ENCODE measurements around the gene OPN5.
A peak's percentile ranks its signal among the peaks of the same experiment; 100 is the strongest.

OPN5 gene

GRCh38 chr6:47854971-47855370, 73.1 kb downstream of the OPN5 start:
- no peak for TF ChIP-seq FOXP2 (optimal IDR thresholded peaks at IDR 0.05; ENCODE audit: control extremely low read depth, extremely low read length, insufficient read depth)
- no peak for TF ChIP-seq EZH2 (IDR thresholded peaks at IDR 0.05)
- no peak for TF ChIP-seq POLR2AphosphoS5 (IDR thresholded peaks at IDR 0.05; ENCODE audit: borderline replicate concordance, low read depth, low read length)
- H3K4me3 ChIP-seq = no peak overlapping the region
- H3K27ac ChIP-seq = no peak overlapping the region
- H3K9me3 ChIP-seq (ENCODE audit: low read depth, low read length) = no peaks in the 10 kb centered on the region
- no peak for DNase-seq (ENCODE audit: low read depth, low spot score)
- H3K9ac ChIP-seq (ENCODE audit: insufficient read length) = no peak overlapping the region
- H3K36me3 ChIP-seq (ENCODE audit: insufficient read depth, low read length) = no peaks in the 10 kb centered on the region

- Histone ChIP-seq H3K36me3 (ENCODE audit: insufficient read depth, low read length) (no peaks in the 10 kb centered on the region), H3K4me3 (peak overlapping the region; percentile 38), H3K9ac (ENCODE audit: insufficient read length) (no peak overlapping the region), H3K27ac (no peak overlapping the region), H3K9me3 (ENCODE audit: low read depth, low read length) (no peaks in the 10 kb centered on the region)
- TF ChIP-seq FOXP2 (optimal IDR thresholded peaks at IDR 0.05; ENCODE audit: control extremely low read depth, extremely low read length, insufficient read depth) (no peak), POLR2AphosphoS5 (IDR thresholded peaks at IDR 0.05; ENCODE audit: borderline replicate concordance, low read depth, low read length) (no peak), EZH2 (IDR thresholded peaks at IDR 0.05) (no peak)
- DNase-seq (ENCODE audit: low read depth, low spot score) = no peak
Measured at GRCh38 chr6:47859175-47859574, 77.3 kb downstream of the OPN5 start.

DNA sequence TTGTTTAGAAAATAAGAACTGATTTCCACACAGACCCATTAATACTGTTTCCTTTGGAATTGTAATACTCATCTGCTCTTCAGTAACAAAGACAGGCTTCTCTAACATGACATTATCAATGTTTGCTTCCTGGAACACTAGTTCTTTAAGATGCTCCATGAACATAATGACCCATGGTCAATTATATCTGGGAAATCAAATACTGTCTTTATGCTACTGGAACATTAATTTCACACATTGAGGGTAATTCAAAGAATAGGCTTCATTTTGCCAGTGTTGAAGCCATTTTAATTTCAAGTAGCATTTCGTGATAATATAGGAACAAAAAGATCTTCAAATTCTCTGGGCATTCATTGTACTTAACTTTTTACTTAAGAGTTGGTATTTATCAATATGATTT, 80.9 kb downstream of the OPN5 start:
- no peak overlapping the region for H3K27ac ChIP-seq
- no peak for DNase-seq (ENCODE audit: low read depth, low spot score)
- no peaks in the 10 kb centered on the region for H3K9me3 ChIP-seq (ENCODE audit: low read depth, low read length)
- TF ChIP-seq POLR2AphosphoS5 (IDR thresholded peaks at IDR 0.05; ENCODE audit: borderline replicate concordance, low read depth, low read length) (no peak), FOXP2 (optimal IDR thresholded peaks at IDR 0.05; ENCODE audit: control extremely low read depth, extremely low read length, insufficient read depth) (no peak), EZH2 (IDR thresholded peaks at IDR 0.05) (no peak)
- H3K9ac ChIP-seq (ENCODE audit: insufficient read length) = no peak overlapping the region
- H3K4me3 ChIP-seq = no peak overlapping the region
- H3K36me3 ChIP-seq (ENCODE audit: insufficient read depth, low read length) = no peaks in the 10 kb centered on the region

DNA sequence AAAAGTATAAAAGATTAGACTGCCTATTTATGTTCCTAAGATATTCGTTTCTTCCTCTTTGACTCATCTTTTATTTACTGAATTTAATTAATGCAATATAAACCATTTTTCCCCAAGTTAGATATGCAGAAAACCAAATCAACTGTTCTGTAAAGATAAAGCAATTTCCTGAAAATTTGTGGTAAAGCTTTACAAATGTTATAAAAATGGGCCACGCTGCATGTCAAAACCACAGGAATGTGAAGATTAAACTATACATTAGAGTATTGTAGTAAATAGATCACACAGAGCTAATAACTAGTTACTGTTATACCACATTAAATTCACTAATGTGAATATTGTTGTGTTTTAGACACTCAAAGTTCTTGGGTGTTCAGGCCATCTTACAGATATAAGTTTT, 83.4 kb downstream of the OPN5 start:
- no peaks in the 10 kb centered on the region for H3K9me3 ChIP-seq (ENCODE audit: low read depth, low read length)
- no peak overlapping the region for H3K9ac ChIP-seq (ENCODE audit: insufficient read length)
- H3K27ac ChIP-seq = no peak overlapping the region; the same call in 1 of the 2 replicates
- peak; percentile 66 for DNase-seq (ENCODE audit: low read depth, low spot score)
- H3K4me3 ChIP-seq = peak overlapping the region; percentile 23; the same call in 1 of the 2 replicates
- H3K36me3 ChIP-seq (ENCODE audit: insufficient read depth, low read length) = no peaks in the 10 kb centered on the region
- peak; percentile 37; the same call in 1 of the 2 replicates for TF ChIP-seq POLR2AphosphoS5 (IDR thresholded peaks at IDR 0.05; ENCODE audit: borderline replicate concordance, low read depth, low read length)
- TF ChIP-seq FOXP2 (optimal IDR thresholded peaks at IDR 0.05; ENCODE audit: control extremely low read depth, extremely low read length, insufficient read depth) = no peak

- DNase-seq (ENCODE audit: low read depth, low spot score) = no peak
- no peak for TF ChIP-seq FOXP2 (optimal IDR thresholded peaks at IDR 0.05; ENCODE audit: control extremely low read depth, extremely low read length, insufficient read depth)
- no peak for TF ChIP-seq POLR2AphosphoS5 (IDR thresholded peaks at IDR 0.05; ENCODE audit: borderline replicate concordance, low read depth, low read length)
- TF ChIP-seq EZH2 (IDR thresholded peaks at IDR 0.05) = no peak
- H3K9ac ChIP-seq (ENCODE audit: insufficient read length) = no peak overlapping the region
- H3K36me3 ChIP-seq (ENCODE audit: insufficient read depth, low read length) = no peaks in the 10 kb centered on the region
- H3K9me3 ChIP-seq (ENCODE audit: low read depth, low read length) = no peaks in the 10 kb centered on the region
- H3K4me3 ChIP-seq = no peak overlapping the region
- no peak overlapping the region for H3K27ac ChIP-seq
Measured at GRCh38 chr6:47875593-47875992, 93.8 kb downstream of the OPN5 start.

Measured in SK-N-MC (cell line).